Parathyroid adenoma (tissue), 2 donors: ENCODE data around the gene CASQ2.

Experiments
- H2AFZ ChIP-seq: fragments of 300-600 bp; sonication (generic); one replicate; pipeline ENCODE4 v1.7.0; 2017; ENCODE audit warnings: antibody characterized with exemption, mild to moderate bottlenecking
- H3K27ac ChIP-seq: fragments of 300-600 bp; sonication (generic); one replicate; pipeline ENCODE4 v1.7.0; 2017
- H3K27me3 ChIP-seq: fragments of 300-600 bp; sonication (generic); one replicate; pipeline ENCODE4 v1.7.0; 2017; ENCODE audit warnings: low read length; ENCODE audit not compliant: control insufficient read depth, insufficient read depth
- H3K36me3 ChIP-seq: fragments of 300-600 bp; sonication (generic); one replicate; pipeline ENCODE4 v1.7.0; 2017; ENCODE audit warnings: low read length; ENCODE audit not compliant: control insufficient read depth, insufficient read depth
- H3K4me1 ChIP-seq: fragments of 300-600 bp; sonication (generic); one replicate; pipeline ENCODE4 v1.7.0; 2017; ENCODE audit warnings: control low read depth
- H3K4me2 ChIP-seq: fragments of 300-600 bp; sonication (generic); one replicate; pipeline ENCODE4 v1.7.0; 2017; ENCODE audit warnings: low read length
- H3K4me3 ChIP-seq: fragments of 300-600 bp; sonication (generic); one replicate; pipeline ENCODE4 v1.7.0; 2017; ENCODE audit warnings: low read depth, low read length
- H3K79me2 ChIP-seq: fragments of 300-600 bp; sonication (generic); one replicate; pipeline ENCODE4 v1.7.0; 2017; ENCODE audit warnings: control low read depth
- H3K9ac ChIP-seq: fragments of 300-600 bp; sonication (generic); one replicate; pipeline ENCODE4 v1.7.0; 2017; ENCODE audit warnings: mild to moderate bottlenecking
- H3K9me3 ChIP-seq: fragments of 300-600 bp; sonication (generic); one replicate; pipeline ENCODE4 v1.7.0; 2017; ENCODE audit warnings: low read length; ENCODE audit not compliant: control insufficient read depth
- TF ChIP-seq, protein P1 (sequence below): fragments of 300-600 bp; sonication (generic); IDR thresholded peaks from one replicate; pipeline ENCODE4 v1.7.0; 2017; ENCODE audit warnings: antibody characterized with exemption, mild to moderate bottlenecking
- donor health status: primary hyperparathyroidism.

Gene CASQ2

DNA sequence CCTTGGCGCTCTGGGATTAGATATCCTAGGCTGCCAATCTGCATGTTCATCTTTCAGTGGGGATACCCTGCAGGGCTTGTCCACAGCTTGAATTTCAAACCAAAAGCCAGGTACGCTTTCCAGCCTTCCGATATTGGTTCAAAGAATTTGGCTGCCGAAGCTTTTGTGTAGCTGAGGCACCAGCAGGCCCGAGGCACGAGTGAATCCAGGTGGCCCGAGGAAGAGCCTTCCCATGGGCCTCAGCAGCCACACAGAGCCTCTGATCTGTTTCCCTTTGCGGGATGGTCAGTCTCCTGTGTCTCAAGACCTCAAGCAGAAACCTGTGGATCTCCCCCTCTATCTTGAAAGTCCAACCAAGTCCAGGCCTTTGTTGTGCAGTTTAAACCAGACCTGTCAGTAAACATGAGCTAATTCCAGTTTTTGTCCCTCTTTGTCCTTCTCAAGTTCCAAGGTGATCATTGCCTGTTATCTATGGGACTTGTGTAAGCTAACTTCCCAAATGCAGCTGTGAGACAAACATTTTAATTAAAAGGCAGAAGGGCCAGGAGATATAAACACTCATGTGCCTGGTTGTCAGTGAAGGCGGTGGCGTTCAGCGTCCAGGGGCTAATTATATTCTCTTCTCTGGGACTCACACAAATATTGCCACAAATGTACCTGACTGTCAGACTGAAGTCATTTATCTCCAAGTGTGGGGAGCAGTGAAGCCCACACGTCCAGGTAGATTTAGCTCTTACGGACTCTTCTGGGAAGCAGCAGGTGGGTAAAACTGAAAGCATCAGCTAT is 96.1 kb downstream of the CASQ2 start:
- H2AFZ ChIP-seq: no peak overlapping the region
- H3K4me1 ChIP-seq: no peaks in the 10 kb centered on the region
- no peak overlapping the region for H3K4me3 ChIP-seq
- no peaks in the 10 kb centered on the region for H3K36me3 ChIP-seq
- H3K9me3 ChIP-seq: no peaks in the 10 kb centered on the region
- TF ChIP-seq, protein P1, sequence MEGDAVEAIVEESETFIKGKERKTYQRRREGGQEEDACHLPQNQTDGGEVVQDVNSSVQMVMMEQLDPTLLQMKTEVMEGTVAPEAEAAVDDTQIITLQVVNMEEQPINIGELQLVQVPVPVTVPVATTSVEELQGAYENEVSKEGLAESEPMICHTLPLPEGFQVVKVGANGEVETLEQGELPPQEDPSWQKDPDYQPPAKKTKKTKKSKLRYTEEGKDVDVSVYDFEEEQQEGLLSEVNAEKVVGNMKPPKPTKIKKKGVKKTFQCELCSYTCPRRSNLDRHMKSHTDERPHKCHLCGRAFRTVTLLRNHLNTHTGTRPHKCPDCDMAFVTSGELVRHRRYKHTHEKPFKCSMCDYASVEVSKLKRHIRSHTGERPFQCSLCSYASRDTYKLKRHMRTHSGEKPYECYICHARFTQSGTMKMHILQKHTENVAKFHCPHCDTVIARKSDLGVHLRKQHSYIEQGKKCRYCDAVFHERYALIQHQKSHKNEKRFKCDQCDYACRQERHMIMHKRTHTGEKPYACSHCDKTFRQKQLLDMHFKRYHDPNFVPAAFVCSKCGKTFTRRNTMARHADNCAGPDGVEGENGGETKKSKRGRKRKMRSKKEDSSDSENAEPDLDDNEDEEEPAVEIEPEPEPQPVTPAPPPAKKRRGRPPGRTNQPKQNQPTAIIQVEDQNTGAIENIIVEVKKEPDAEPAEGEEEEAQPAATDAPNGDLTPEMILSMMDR: no peak
- no peak overlapping the region for H3K4me2 ChIP-seq
- no peaks in the 10 kb centered on the region for H3K79me2 ChIP-seq
- H3K27me3 ChIP-seq: no peaks in the 10 kb centered on the region
- no peak overlapping the region for H3K9ac ChIP-seq
- no peak overlapping the region for H3K27ac ChIP-seq

DNA sequence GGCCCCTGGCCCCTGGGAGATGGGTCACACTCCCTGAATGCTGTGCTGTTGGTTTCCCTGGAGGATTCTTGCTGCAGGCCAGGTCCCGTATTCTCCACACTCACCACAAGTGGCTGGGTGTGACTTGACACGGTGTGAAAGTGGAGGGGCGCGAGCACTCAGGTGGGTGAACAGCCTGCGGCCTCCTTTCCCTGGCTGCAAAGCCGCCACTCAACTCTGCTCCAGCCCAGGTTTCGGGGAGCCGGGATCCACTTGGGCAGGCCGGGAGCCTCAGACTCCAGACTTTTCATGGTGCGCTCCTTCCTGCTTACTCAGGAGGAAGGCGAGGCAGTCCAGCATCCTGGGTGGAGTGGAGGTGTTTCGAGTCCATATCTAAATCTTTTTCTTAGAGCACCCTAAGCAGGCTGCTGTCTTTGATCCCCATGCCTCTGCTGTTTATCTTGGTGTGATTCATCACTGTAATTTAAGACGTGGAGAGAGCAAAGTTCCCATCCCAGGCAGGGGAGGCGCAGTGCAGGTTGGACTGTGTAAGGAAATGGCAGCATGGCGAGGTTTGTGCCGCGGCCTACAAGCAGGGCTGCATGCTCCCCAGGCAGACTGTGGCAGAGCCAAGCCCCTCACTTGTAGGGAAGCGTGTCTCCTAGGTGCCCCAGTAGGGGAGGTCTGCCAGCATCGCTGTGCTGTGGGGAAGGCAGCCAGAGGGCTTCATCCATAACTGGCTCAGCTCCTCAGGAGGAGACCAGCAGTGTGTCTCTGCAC is 97.2 kb downstream of the CASQ2 start:
- no peak overlapping the region for H3K4me3 ChIP-seq

DNA sequence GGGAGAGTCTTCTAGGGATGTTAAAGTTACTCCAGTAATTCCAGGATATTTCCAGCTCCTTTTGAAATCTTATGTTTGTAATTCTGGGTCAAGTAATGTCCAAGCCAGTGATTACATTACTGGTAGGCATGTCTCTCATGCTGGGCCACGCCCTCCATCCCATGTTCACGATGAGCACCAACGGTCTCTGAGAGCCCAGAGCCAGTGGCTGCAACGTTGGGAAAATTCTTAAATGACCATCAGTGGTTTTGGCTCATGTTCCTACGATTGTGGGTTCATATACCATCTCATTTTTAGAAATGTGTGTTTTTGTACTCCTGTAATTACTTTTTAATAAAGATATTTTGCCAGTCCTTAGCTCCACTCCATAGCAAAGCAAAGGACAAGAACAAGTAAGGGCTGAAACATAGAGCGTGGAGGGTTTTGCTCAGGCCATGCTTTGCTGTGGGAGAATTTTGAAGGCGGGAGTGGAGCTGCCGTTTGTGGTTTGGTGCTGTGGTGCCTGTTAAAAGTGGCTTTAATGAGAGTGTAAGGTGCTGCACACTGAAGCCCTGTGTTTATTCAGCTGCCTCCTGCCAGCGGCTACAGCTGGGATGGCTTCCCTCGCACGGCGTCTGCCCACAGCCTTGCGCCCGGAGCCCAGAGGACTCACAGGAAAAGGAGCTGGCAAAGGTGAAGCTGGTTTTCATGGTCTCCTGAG is 97.9 kb downstream of the CASQ2 start:
- Histone ChIP-seq H2AFZ (no peak overlapping the region), H3K9ac (no peak overlapping the region), H3K4me3 (no peak overlapping the region), H3K9me3 (no peaks in the 10 kb centered on the region), H3K36me3 (no peaks in the 10 kb centered on the region), H3K4me2 (no peak overlapping the region), H3K27me3 (no peaks in the 10 kb centered on the region), H3K4me1 (no peaks in the 10 kb centered on the region), H3K79me2 (no peaks in the 10 kb centered on the region), H3K27ac (no peak overlapping the region)
- TF ChIP-seq, protein P1: no peak

More for the DNA sequence above, 97.2 kb downstream of the CASQ2 start:
- H3K9ac ChIP-seq: no peak overlapping the region
- no peaks in the 10 kb centered on the region for H3K36me3 ChIP-seq
- no peaks in the 10 kb centered on the region for H3K79me2 ChIP-seq
- TF ChIP-seq, protein P1: no peak
- no peak overlapping the region for H2AFZ ChIP-seq
- H3K4me2 ChIP-seq: no peak overlapping the region
- H3K27me3 ChIP-seq: no peaks in the 10 kb centered on the region
- no peaks in the 10 kb centered on the region for H3K9me3 ChIP-seq
- no peak overlapping the region for H3K27ac ChIP-seq
- no peaks in the 10 kb centered on the region for H3K4me1 ChIP-seq

DNA sequence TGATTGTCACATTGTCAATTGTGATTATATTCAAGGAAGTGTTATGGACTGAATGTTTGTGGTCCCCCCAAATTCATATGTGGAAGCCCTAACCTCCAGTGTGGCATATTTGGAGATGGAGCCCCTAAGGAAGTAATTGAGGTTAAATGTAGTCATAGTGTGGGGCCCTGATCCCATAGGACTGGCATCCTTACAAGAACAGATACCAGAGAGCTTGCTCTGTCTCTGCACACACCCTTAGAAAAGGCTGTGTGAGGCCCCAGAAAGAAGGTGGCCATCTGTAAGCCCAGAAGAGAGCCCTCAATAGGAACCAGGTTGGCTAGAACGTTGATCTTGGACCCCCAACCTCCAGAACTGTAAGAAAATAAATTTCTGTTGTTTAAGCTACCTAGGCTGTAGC is 98.6 kb downstream of the CASQ2 start:
- Histone ChIP-seq H3K4me2 (no peak overlapping the region), H3K4me3 (no peak overlapping the region), H3K27ac (no peak overlapping the region), H3K79me2 (no peaks in the 10 kb centered on the region), H3K36me3 (no peaks in the 10 kb centered on the region), H3K27me3 (no peaks in the 10 kb centered on the region), H3K9me3 (no peaks in the 10 kb centered on the region), H3K4me1 (peaks cover 5% of the 10 kb centered on the region), H3K9ac (no peak overlapping the region), H2AFZ (no peak overlapping the region)
- TF ChIP-seq, protein P1: no peak
